Activated CD8-positive, alpha-beta T cell treated with anti-CD3 and anti-CD28 coated beads for 36 hours (primary cell): ENCODE measurements around the gene CD164. TPM values are rescaled to one million over a fixed set of nuclear protein-coding genes. Genes with fewer than 3 reads are reported as not detected.
A peak's percentile ranks its signal among the peaks of the same experiment; 100 is the strongest.
"Not testable (repeated sequence)": the region's sequence is repeated elsewhere in the genome, so short reads cannot be mapped to it uniquely, and the experiment has no call there.

ENCODE experiments used
- ATAC-seq: fragments of 200-7000 bp; cut with Tn5 transposase; one replicate; pipeline ENCODE4 v1.10.0; 2021; ENCODE audit warnings: mild to moderate bottlenecking, moderate library complexity
- CTCF ChIA-PET: fragments of 350-600 bp; sonication (Branson Sonifier 250); formaldehyde crosslinking; loops from one replicate; lab custom pipeline; 2021; ENCODE audit warnings: antibody characterized with exemption; lab: Charles Lee
- POLR2A ChIA-PET: fragments of 350-600 bp; sonication (Branson Sonifier 250); formaldehyde crosslinking; loops from one replicate; lab custom pipeline; 2021; ENCODE audit warnings: antibody characterized with exemption; lab: Charles Lee
- DNase-seq: peaks from one replicate; pipeline ENCODE4 v3.0.0-alpha.2; 2020
- H3K27ac Mint-ChIP-seq: one replicate; pipeline ENCODE4 v1.8.0; 2021; ENCODE audit warnings: mild to moderate bottlenecking, mixed read lengths
- H3K27me3 Mint-ChIP-seq: one replicate; pipeline ENCODE4 v1.8.0; 2021; ENCODE audit warnings: mixed read lengths
- H3K36me3 Mint-ChIP-seq: one replicate; pipeline ENCODE4 v1.8.0; 2021; ENCODE audit warnings: low read depth, mixed read lengths
- H3K4me1 Mint-ChIP-seq: one replicate; pipeline ENCODE4 v1.8.0; 2021; ENCODE audit warnings: low read depth, mixed read lengths
- H3K4me3 Mint-ChIP-seq: one replicate; pipeline ENCODE4 v1.8.0; 2021; ENCODE audit warnings: mild to moderate bottlenecking, moderate library complexity, mixed read lengths
- H3K9me3 Mint-ChIP-seq: one replicate; pipeline ENCODE4 v1.8.0; 2021; ENCODE audit warnings: mixed read lengths
- intact Hi-C: fragments of 100-400 bp; cut with micrococcal nuclease; formaldehyde crosslinking; loops from one replicate; pipeline ENCODE4 v1.10.0; 2022
- total RNA-seq, 2 experiments: library from RNA; stranded (reverse); gene quantifications; one replicate each; pipeline ENCODE4 v1.2.3, GENCODE V29; 2021
- TF ChIP-seq, protein P1 (sequence below): fragments of 200-600 bp; IDR thresholded peaks from one replicate; pipeline ENCODE4 v1.8.0; 2022; ENCODE audit warnings: antibody characterized with exemption, mild to moderate bottlenecking

The CD164 gene
- total RNA-seq, 2 experiments from 2014 or later, result 144 to 146 TPM

DNA sequence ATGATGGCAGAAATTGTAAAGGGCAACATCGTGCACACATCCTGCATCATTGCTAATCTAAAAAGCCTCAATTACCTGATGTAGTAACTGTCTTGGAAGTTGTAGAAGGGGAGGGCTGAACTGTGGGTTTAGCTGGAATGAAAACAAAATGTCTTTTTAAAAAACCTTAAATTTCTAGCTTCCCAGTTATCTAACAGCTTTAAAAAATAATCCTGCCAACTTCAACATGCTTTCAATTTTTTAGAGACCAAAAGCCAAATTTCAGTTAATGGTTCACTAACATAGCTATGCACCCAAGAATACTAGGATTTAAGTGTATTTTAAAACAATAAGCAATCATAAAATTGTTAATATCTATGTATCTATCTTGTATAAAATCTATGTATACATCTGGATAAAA, 11.9 kb downstream of the CD164 start:
- H3K36me3 Mint-ChIP-seq, result peaks cover 63% of the 10 kb centered on the region
- H3K4me3 Mint-ChIP-seq, result no peak overlapping the region
- ChIA-PET CTCF (interaction anchor here (1.0 to 2.1 kb wide), 5 partner anchors 9 to 182 kb away, joined by 3 to 8 read pairs (median 3); partner anchors contain the start of gene CD164), POLR2A (interaction anchor here (0.6 to 2.1 kb wide), 8 partner anchors 8 to 259 kb away, joined by 3 to 13 read pairs (median 3); partner anchors contain the start of gene CD164)
- no peak for ATAC-seq
- H3K4me1 Mint-ChIP-seq, result peaks cover 55% of the 10 kb centered on the region
- peak overlapping the region; percentile 36 for H3K27ac Mint-ChIP-seq
- TF ChIP-seq, protein P1, sequence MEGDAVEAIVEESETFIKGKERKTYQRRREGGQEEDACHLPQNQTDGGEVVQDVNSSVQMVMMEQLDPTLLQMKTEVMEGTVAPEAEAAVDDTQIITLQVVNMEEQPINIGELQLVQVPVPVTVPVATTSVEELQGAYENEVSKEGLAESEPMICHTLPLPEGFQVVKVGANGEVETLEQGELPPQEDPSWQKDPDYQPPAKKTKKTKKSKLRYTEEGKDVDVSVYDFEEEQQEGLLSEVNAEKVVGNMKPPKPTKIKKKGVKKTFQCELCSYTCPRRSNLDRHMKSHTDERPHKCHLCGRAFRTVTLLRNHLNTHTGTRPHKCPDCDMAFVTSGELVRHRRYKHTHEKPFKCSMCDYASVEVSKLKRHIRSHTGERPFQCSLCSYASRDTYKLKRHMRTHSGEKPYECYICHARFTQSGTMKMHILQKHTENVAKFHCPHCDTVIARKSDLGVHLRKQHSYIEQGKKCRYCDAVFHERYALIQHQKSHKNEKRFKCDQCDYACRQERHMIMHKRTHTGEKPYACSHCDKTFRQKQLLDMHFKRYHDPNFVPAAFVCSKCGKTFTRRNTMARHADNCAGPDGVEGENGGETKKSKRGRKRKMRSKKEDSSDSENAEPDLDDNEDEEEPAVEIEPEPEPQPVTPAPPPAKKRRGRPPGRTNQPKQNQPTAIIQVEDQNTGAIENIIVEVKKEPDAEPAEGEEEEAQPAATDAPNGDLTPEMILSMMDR, result no peak
- intact Hi-C loops, result no loop called here
- DNase-seq, result no peak
- H3K9me3 Mint-ChIP-seq, result no peaks in the 10 kb centered on the region
- H3K27me3 Mint-ChIP-seq, result no peaks in the 10 kb centered on the region

DNA sequence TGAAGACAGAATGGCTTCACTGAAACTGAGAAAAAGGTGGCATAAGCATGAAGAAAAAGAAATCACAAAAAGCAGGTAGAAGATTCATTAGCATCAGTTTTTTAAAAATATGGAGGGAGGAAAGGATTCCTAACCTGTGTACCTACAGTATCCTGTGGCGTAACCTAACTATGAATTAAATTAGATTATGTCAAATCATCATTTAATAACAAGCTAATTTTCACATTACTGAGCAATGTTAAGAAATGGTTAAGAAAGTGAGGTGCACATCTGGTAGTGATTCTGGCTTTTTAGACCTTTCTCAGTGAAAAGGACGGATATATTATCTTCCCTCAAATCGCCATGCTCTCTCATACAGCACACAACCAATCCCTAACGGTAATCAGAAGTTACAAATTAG, 12.5 kb downstream of the CD164 start:
- ChIA-PET CTCF (interaction anchor here (1.0 to 2.1 kb wide), 5 partner anchors 8 to 182 kb away, joined by 3 to 8 read pairs (median 3); partner anchors contain the start of gene CD164), POLR2A (interaction anchor here (0.6 to 2.1 kb wide), 4 partner anchors 10 to 94 kb away, joined by 3 to 13 read pairs (median 4); partner anchors contain the start of gene CD164)
- DNase-seq (no peak), ATAC-seq (no peak)
- no peaks in the 10 kb centered on the region for H3K27me3 Mint-ChIP-seq
- intact Hi-C loops, result no loop called here
- peak overlapping the region; percentile 36 for H3K27ac Mint-ChIP-seq
- H3K4me3 Mint-ChIP-seq, result no peak overlapping the region
- peaks cover 49% of the 10 kb centered on the region for H3K4me1 Mint-ChIP-seq
- H3K9me3 Mint-ChIP-seq, result no peaks in the 10 kb centered on the region
- TF ChIP-seq, protein P1, result no peak
- H3K36me3 Mint-ChIP-seq, result peaks cover 62% of the 10 kb centered on the region

DNA sequence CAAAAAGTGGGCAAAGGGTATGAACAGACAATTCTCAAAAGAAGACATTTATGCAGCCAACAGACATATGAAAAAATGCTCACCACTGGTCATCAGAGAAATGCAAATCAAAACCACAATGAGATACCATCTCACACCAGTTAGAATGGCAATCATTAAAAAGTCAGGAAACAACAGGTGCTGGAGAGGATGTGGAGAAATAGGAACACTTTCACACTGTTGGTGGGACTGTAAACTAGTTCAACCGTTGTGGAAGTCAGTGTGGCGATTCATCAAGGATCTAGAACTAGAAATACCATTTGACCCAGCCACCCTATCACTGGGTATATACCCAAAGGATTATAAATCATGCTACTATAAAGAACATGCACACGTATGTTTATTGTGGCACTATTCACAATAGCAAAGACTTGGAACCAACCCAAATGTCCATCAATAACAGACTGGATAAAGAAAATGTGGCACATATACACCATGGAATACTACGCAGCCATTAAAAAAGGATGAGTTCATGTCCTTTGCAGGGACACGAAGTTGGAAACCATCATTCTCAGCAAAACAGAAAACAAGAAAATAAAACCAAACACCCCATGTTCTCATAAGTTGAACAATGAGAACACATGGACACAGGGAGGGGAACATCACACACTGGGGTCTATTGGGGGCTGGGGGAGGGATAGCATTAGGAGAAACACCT, 17.7 kb downstream of the CD164 start:
- H3K4me3 Mint-ChIP-seq, CTCF ChIA-PET, H3K9me3 Mint-ChIP-seq, ATAC-seq, DNase-seq, intact Hi-C loops, H3K27me3 Mint-ChIP-seq: not testable (repeated sequence)
- Mint-ChIP-seq H3K36me3 (peaks cover 68% of the 10 kb centered on the region), H3K4me1 (peaks cover 14% of the 10 kb centered on the region), H3K27ac (peak overlapping the region; percentile 49)
- POLR2A ChIA-PET, result interaction anchor here (1.3 kb wide), 1 partner anchor 17 kb away, joined by 3 read pairs; no protein-coding TSS in a partner anchor

DNA sequence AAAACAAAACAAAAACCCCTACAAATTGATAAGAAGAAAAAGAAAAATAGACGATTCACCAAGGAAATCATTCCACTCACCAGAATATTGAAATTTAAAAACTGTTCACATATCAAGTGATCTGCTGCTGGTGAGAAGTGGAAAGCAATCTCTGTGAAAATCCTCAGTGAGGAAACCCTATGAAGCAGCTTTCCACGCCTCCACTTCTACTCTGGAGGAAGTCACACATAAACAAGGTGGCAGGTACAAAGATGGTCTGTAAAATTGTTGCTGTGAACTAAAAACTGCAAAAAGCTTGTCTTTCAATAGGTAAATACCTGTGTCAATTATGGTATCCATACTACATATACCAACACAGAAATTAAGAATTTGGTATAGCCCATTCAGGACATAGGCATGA, 18.5 kb downstream of the CD164 start:
- CTCF ChIA-PET, result interaction anchor here (1.2 to 1.6 kb wide), 2 partner anchors 14 to 176 kb away, joined by 3 to 4 read pairs; no protein-coding TSS in a partner anchor
- intact Hi-C loops, result no loop called here
- TF ChIP-seq, protein P1, result no peak
- H3K27me3 Mint-ChIP-seq, result no peaks in the 10 kb centered on the region
- DNase-seq (no peak), ATAC-seq (no peak)
- no peaks in the 10 kb centered on the region for H3K9me3 Mint-ChIP-seq
- POLR2A ChIA-PET, result interaction anchor here (0.8 to 1.4 kb wide), 3 partner anchors 15 to 17 kb away, joined by 3 to 4 read pairs (median 3); no protein-coding TSS in a partner anchor
- H3K27ac Mint-ChIP-seq, result peak overlapping the region; percentile 49
- peaks cover 14% of the 10 kb centered on the region for H3K4me1 Mint-ChIP-seq
- no peak overlapping the region for H3K4me3 Mint-ChIP-seq
- H3K36me3 Mint-ChIP-seq, result peaks cover 71% of the 10 kb centered on the region

DNA sequence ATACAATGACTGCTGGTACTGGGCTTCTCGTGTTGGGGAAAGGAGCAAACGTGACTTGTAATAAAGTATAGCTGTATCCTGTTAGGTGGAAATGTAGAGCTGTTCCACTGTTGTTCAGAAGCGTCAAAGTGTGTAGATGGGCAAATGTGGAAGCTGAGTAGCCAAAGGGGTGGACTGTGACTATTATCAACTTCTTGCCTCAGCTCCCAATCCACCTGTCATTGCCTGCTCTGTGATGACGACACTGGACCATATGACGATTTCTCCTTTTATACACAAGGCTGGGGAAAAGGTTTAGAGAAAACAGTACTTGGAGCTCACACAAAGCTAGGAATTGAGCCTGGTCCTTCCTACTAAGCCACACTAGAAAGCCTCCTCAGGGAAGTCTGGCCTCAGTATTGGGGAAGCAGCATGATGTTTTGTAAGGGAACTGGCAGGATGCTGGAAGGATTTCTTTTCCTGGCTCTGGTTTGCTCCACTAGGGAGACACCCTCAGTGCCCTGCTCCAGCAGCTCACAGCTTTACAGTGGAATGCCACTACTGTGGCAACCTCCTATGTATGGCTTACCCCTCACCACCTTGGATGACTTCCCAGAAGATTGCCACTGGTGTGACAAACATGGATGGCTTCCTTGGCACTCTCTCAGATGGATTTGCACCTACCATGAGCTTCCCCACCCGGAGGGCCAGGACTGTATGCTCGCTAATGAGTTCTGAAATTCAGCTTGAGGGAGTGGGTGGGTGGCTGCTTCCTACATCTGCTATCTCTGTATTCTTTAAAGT, 20.0 kb downstream of the CD164 start:
- peaks cover 13% of the 10 kb centered on the region for H3K4me1 Mint-ChIP-seq
- H3K27me3 Mint-ChIP-seq, result no peaks in the 10 kb centered on the region
- POLR2A ChIA-PET, result interaction anchor here (0.9 to 2.0 kb wide), 8 partner anchors 8 to 21 kb away, joined by 3 to 18 read pairs (median 4); partner anchors contain the start of gene CD164
- H3K9me3 Mint-ChIP-seq, result no peaks in the 10 kb centered on the region
- H3K27ac Mint-ChIP-seq, result no peak overlapping the region
- TF ChIP-seq, protein P1, result no peak
- peaks cover 79% of the 10 kb centered on the region for H3K36me3 Mint-ChIP-seq
- intact Hi-C loops, result no loop called here
- no peak overlapping the region for H3K4me3 Mint-ChIP-seq
- CTCF ChIA-PET, result interaction anchor here (0.8 to 1.6 kb wide), 5 partner anchors 9 to 174 kb away, joined by 3 to 4 read pairs (median 3); no protein-coding TSS in a partner anchor
- DNase-seq (no peak), ATAC-seq (no peak)
